Lower leg skin (tissue), 4 donors: Measurements from ENCODE around the gene ST3GAL3. TPM values are rescaled to one million over a fixed set of nuclear protein-coding genes. Genes with fewer than 3 reads are reported as not detected.
A peak's percentile ranks its signal among the peaks of the same experiment; 100 is the strongest.

Experiments used
- DNase-seq, 2 donors: peaks; one replicate each; pipeline ENCODE4 v3.0.0-alpha.2; 2019; ENCODE audit warnings: low spot score in 2 of 2
- H3K4me3 ChIP-seq: fragments of 200-600 bp; sonication (generic); 2 replicates; pipeline ENCODE4 v1.5.1; 2017; ENCODE audit warnings: mild to moderate bottlenecking, low read depth; ENCODE audit not compliant: poor library complexity, severe bottlenecking
- POLR2A ChIP-seq, 2 donors: fragments of 450-650 bp; IDR thresholded peaks; one replicate each; pipeline ENCODE4 v1.6.1; 2016 to 2017; ENCODE audit warnings: antibody characterized with exemption in 2 of 2, mild to moderate bottlenecking in 1 of 2, moderate library complexity in 1 of 2
- WGBS, 2 donors: methylation state at CpG; one replicate each; pipeline ENCODE4 v1.1.5; 2018; 5-methylcytosine and 5-hydroxymethylcytosine counted together
- intact Hi-C: fragments of 100-400 bp; cut with DNase I; formaldehyde crosslinking; loops from one replicate; pipeline ENCODE4 v1.15.0; 2023; ENCODE audit warnings: low total_unique reads
- microRNA-seq, 2 donors: library from miRNA; unstranded; fragments of <30 nt; microRNA quantifications; one replicate each; pipeline ENCODE4, GENCODE V29; 2016; ENCODE audit warnings: borderline replicate concordance in 2 of 2, borderline number of aligned reads in 1 of 2
- total RNA-seq, 4 donors: library from RNA; depleted of rRNA; stranded (reverse); fragments of >200 nt; gene quantifications; one replicate each; pipeline ENCODE4 v1.1.0, GENCODE V29; 2016
- TF ChIP-seq, protein P1 (sequence below), 3 donors: fragments of 450-650 bp; IDR thresholded peaks; one replicate each; pipeline ENCODE4 v1.5.1; 2016; ENCODE audit warnings: antibody characterized with exemption in 3 of 3, mild to moderate bottlenecking in 3 of 3, moderate library complexity in 2 of 3

Gene ST3GAL3
- total RNA-seq, 4 donors from 2014 or later = 6.9 to 10.5 (median 8.0) TPM

DNA sequence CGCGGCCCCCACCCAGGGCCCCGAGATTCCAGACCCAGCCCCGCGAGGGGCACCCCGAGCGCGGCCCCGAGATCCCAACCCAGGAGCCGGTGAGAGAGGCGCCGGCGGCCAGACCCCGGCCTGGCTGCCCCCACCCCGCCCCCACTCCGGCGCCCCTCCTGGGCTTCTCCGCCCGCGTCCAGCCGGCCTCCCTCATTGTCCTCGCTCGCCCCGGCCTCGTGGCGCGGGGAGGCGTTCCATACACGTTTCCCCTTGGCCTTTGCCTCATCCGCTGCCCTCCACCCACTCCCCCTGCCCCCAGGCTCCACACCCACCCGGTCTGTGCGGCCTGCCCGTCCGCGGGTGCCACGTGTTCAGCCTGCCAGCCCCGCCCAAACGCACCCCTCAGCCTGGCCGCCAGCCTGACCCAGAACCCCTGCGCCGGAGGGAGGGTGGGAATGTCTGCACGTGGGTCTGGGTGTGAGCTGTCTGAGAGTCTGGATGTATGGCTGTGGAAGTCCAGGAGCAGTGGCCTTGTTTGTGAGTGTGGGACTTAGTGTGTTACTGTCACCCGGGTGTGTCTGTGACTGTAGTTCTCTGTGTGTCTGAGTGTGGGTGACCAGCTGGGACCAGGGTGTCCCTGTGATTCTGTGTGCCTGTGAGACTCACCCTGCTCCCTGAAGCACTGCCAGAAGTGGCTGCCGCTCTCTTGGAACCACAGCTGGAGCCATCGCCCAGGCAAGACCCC, 272.4 kb downstream of the ST3GAL3 start:
- no peak for TF ChIP-seq POLR2A (IDR thresholded peaks at IDR 0.05)
- TF ChIP-seq, protein P1, sequence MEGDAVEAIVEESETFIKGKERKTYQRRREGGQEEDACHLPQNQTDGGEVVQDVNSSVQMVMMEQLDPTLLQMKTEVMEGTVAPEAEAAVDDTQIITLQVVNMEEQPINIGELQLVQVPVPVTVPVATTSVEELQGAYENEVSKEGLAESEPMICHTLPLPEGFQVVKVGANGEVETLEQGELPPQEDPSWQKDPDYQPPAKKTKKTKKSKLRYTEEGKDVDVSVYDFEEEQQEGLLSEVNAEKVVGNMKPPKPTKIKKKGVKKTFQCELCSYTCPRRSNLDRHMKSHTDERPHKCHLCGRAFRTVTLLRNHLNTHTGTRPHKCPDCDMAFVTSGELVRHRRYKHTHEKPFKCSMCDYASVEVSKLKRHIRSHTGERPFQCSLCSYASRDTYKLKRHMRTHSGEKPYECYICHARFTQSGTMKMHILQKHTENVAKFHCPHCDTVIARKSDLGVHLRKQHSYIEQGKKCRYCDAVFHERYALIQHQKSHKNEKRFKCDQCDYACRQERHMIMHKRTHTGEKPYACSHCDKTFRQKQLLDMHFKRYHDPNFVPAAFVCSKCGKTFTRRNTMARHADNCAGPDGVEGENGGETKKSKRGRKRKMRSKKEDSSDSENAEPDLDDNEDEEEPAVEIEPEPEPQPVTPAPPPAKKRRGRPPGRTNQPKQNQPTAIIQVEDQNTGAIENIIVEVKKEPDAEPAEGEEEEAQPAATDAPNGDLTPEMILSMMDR (IDR thresholded peaks at IDR 0.05) = no peak
- WGBS, 2 donors = 3 to 6% methylated on average over 13 to 40 of the region's 45 CpGs
- peak overlapping the region; percentile 46 for H3K4me3 ChIP-seq
- intact Hi-C loops = no loop called here
- peak in 1 of 2 donors; percentile 90 for DNase-seq

DNA sequence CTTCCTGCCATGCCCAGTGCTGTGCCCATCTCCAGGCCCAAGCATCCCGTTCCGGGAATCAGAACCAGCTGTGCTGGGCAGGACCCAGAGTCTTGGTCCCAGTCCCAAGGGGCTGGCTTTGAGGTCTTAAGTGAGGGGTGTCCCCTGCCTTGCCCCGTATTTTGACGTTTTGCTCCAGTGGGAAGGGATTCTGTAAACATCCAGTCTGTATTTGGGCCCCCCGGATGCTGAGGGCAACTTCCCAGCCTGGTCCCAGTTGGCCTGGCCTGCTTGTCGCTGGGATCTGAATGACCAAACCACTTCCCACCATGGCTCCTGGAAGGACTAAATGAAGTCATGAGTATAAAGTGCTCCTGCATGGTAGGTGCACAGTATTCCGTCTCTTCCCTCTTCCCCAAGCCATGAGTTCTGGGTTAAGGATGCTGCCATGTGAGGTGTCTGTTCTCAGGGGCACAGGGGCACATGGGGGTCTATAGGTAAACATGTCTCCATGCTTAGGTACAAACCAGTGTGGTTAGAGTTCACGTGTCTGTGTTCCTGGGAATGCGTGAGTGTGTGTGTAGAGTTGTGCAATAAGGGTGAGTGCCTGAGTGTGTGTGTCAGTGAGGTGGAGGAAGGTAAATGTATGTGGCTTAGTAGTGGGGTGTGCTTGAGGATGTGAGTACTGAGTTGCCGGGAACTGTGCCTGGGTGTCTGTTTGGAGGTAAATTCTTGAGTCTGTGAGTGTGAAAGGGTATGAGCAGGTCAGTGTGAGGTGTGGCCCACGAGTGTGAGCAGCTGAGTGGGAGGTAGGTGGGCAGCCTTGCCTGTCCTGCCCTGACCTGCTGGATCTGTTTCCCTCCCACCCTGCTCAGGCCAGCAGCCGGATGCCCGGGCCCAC, 273.2 kb downstream of the ST3GAL3 start:
- no peak for DNase-seq
- H3K4me3 ChIP-seq = no peak overlapping the region
- WGBS, 2 donors = 44 to 53% methylated on average over 12 to 13 of the region's 13 CpGs
- no peak for TF ChIP-seq POLR2A (IDR thresholded peaks at IDR 0.05)
- TF ChIP-seq, protein P1 (IDR thresholded peaks at IDR 0.05) = no peak
- intact Hi-C loops = no loop called here

Small RNA genes lying within 50 kb of the gene (microRNA-seq; reads per million reads assigned to microRNA genes)
- 0 reads per million in 2 donors for gene MIR6079

Other genes starting within 250 kb of the ST3GAL3 start
- 100 to 1,000 TPM; 204 to 236 (median 231) TPM for gene PTPRF, start 176.7 kb upstream of the ST3GAL3 start, total RNA-seq
- gene KDM4A, start 57.4 kb upstream of the ST3GAL3 start, total RNA-seq = 10 to 100 TPM; 28.9 to 53.5 (median 37.6) TPM
- 1 to 10 TPM in 1 of 4 donors, under 1 TPM in 3; 0.63 to 3.6 (median 0.84) TPM for gene ARTN, start 226.3 kb downstream of the ST3GAL3 start, total RNA-seq
- 10 to 100 TPM; 14.6 to 24.1 (median 18.2) TPM for gene IPO13, start 239.4 kb downstream of the ST3GAL3 start, total RNA-seq